ENCODE data around the gene DCUN1D2. TPM values are rescaled to one million over a fixed set of nuclear protein-coding genes. Genes with fewer than 3 reads are reported as not detected.

Gene DCUN1D2
- total RNA-seq, 2 experiments from 2014 or later, result 9.2 to 16.5 TPM

DNA sequence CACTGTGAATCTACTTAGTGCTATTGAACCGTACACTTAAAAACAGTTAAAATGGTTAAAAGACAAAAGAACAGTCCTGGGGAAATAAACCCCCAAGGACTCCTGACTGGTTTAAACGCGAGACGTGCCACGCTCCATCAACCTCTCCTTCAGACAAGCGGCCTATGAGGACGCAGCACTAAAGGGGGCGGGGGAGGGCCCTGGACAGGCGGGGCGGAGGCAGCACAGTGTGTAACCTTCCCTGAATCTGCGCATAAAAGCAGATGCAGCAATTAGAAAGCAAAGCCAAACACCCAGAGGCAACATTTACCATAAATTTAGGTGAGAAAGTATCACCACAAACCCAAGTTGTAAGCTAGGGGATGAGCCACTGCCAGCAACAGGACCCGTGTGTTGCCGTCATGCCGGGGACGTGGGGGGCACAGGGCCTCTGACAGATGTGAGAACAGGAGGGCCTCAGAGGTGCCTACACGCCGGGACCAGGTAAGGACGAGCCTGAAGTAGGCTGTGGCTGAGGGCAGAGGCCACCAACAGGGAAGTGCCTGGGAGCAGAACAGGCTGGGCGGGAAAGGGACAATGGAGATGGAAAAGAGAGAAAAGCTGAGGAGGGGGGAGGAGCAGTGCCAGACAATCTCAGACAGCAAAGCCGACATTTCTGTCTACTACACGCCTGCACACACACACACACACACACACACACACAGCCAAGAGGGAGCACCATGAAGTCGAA lies 21.9 kb downstream of the DCUN1D2 start:
- no peak for TF ChIP-seq CTCF (conservative IDR thresholded peaks at IDR 0.05; ENCODE audit: low read length)
- no peak for TF ChIP-seq EZH2phosphoT487 (IDR thresholded peaks at IDR 0.05; ENCODE audit: borderline replicate concordance, low read depth, low read length)
- no peak for DNase-seq (ENCODE audit: low spot score)
- intact Hi-C loops (cut with micrococcal nuclease; ENCODE audit: unreplicated experiment), result no loop called here

GRCh38 chr13:113468029-113468428 lies 22.5 kb downstream of the DCUN1D2 start:
- H3K4me1 ChIP-seq (ENCODE audit: insufficient read depth, low read length, poor library complexity, severe bottlenecking), result no peaks in the 10 kb centered on the region
- no peak overlapping the region for H3K27ac ChIP-seq (ENCODE audit: low read depth, low read length, poor library complexity, severe bottlenecking)
- H3K79me2 ChIP-seq (ENCODE audit: insufficient read depth, low read depth, low read length), result no peaks in the 10 kb centered on the region
- no peak overlapping the region for H2AFZ ChIP-seq (ENCODE audit: low read length)
- intact Hi-C loops (cut with micrococcal nuclease; ENCODE audit: unreplicated experiment), result no loop called here
- no peaks in the 10 kb centered on the region for H3K9me2 ChIP-seq (ENCODE audit: insufficient read depth, low read length)
- TF ChIP-seq CTCF (conservative IDR thresholded peaks at IDR 0.05; ENCODE audit: low read length) (no peak), EZH2phosphoT487 (IDR thresholded peaks at IDR 0.05; ENCODE audit: borderline replicate concordance, low read depth, low read length) (no peak)
- H4K20me1 ChIP-seq (ENCODE audit: insufficient read depth, low read length), result no peaks in the 10 kb centered on the region
- H3K36me3 ChIP-seq (ENCODE audit: insufficient read depth, low read length), result peaks cover 12% of the 10 kb centered on the region; the same call in 1 of the 2 replicates
- no peak for DNase-seq (ENCODE audit: low spot score)
- no peak overlapping the region for H3K4me3 ChIP-seq (ENCODE audit: low read depth, low read length, poor library complexity, severe bottlenecking)
- no peak overlapping the region for H3K4me2 ChIP-seq (ENCODE audit: low read length)
- no TSS peak for BruUV-seq (replicated peaks)
- POLR2A ChIA-PET, result interaction anchor here (0.7 kb wide), 1 partner anchor 25 kb away, joined by 3 read pairs; no protein-coding TSS in a partner anchor
- CTCF ChIA-PET (ENCODE audit: unreplicated experiment), result no interaction called here
- no peaks in the 10 kb centered on the region for H3K9me3 ChIP-seq (ENCODE audit: low read length)

More for the DNA sequence above, 21.9 kb downstream of the DCUN1D2 start:
- CTCF ChIA-PET (ENCODE audit: unreplicated experiment), result no interaction called here
- H3K36me3 ChIP-seq (ENCODE audit: insufficient read depth, low read length), result peaks cover 12% of the 10 kb centered on the region; the same call in 1 of the 2 replicates
- POLR2A ChIA-PET, result no interaction called here
- H3K4me2 ChIP-seq (ENCODE audit: low read length), result no peak overlapping the region
- no peak overlapping the region for H2AFZ ChIP-seq (ENCODE audit: low read length)
- H3K4me3 ChIP-seq (ENCODE audit: low read depth, low read length, poor library complexity, severe bottlenecking), result no peak overlapping the region
- H3K79me2 ChIP-seq (ENCODE audit: insufficient read depth, low read depth, low read length), result no peaks in the 10 kb centered on the region
- H3K9me3 ChIP-seq (ENCODE audit: low read length), result no peaks in the 10 kb centered on the region
- no peak overlapping the region for H3K27ac ChIP-seq (ENCODE audit: low read depth, low read length, poor library complexity, severe bottlenecking)
- H3K9me2 ChIP-seq (ENCODE audit: insufficient read depth, low read length), result no peaks in the 10 kb centered on the region
- no peaks in the 10 kb centered on the region for H3K4me1 ChIP-seq (ENCODE audit: insufficient read depth, low read length, poor library complexity, severe bottlenecking)
- no peaks in the 10 kb centered on the region for H4K20me1 ChIP-seq (ENCODE audit: insufficient read depth, low read length)
- no TSS peak for BruUV-seq (replicated peaks)

- H4K20me1 ChIP-seq (ENCODE audit: insufficient read depth, low read length), result no peaks in the 10 kb centered on the region
- no peak for TF ChIP-seq CTCF (conservative IDR thresholded peaks at IDR 0.05; ENCODE audit: low read length)
- TF ChIP-seq EZH2phosphoT487 (IDR thresholded peaks at IDR 0.05; ENCODE audit: borderline replicate concordance, low read depth, low read length), result no peak
- CTCF ChIA-PET (ENCODE audit: unreplicated experiment), result no interaction called here
- H3K4me2 ChIP-seq (ENCODE audit: low read length), result no peak overlapping the region
- POLR2A ChIA-PET, result interaction anchor here (1.7 kb wide), 1 partner anchor 10 kb away, joined by 4 read pairs; no protein-coding TSS in a partner anchor
- no peaks in the 10 kb centered on the region for H3K79me2 ChIP-seq (ENCODE audit: insufficient read depth, low read depth, low read length)
- H3K27ac ChIP-seq (ENCODE audit: low read depth, low read length, poor library complexity, severe bottlenecking), result no peak overlapping the region
- no peaks in the 10 kb centered on the region for H3K9me3 ChIP-seq (ENCODE audit: low read length)
- intact Hi-C loops (cut with micrococcal nuclease; ENCODE audit: unreplicated experiment), result no loop called here
- no peaks in the 10 kb centered on the region for H3K9me2 ChIP-seq (ENCODE audit: insufficient read depth, low read length)
- H3K4me1 ChIP-seq (ENCODE audit: insufficient read depth, low read length, poor library complexity, severe bottlenecking), result no peaks in the 10 kb centered on the region
- H3K36me3 ChIP-seq (ENCODE audit: insufficient read depth, low read length), result peaks cover 12% of the 10 kb centered on the region; the same call in 1 of the 2 replicates
- DNase-seq (ENCODE audit: low spot score), result no peak
- no peak overlapping the region for H2AFZ ChIP-seq (ENCODE audit: low read length)
- no peak overlapping the region for H3K4me3 ChIP-seq (ENCODE audit: low read depth, low read length, poor library complexity, severe bottlenecking)
- BruUV-seq (replicated peaks), result no TSS peak
These were observed 24.1 kb downstream of the DCUN1D2 start for GRCh38 chr13:113466383-113466782.
